Hematopoietic multipotent progenitor cell treated with erythropoietin and hydrocortisone succinate and interleukin-3 and kit ligand, for 15 days (in vitro differentiated cells): Measurements from ENCODE around the gene SORBS1.

Experiments used
- DNase-seq: peaks from one replicate; pipeline ENCODE4 v3.0.0-alpha.2; 2015; ENCODE audit warnings: low spot score

Gene SORBS1

GRCh38 chr10:95565336-95565735, 4.2 kb upstream of the SORBS1 start:
- DNase-seq, result no peak

GRCh38 chr10:95564291-95564690, 3.1 kb upstream of the SORBS1 start:
- DNase-seq, result no peak

GRCh38 chr10:95562341-95562965, 1.3 kb upstream of the SORBS1 start:
- no peak for DNase-seq

GRCh38 chr10:95561864-95562177, 650 bp upstream of the SORBS1 start:
- peak; percentile 18 for DNase-seq

- DNase-seq, result peak; percentile 46
These were observed 644 bp downstream of the SORBS1 start for GRCh38 chr10:95560278-95561176.

- no peak for DNase-seq
These were observed 1.3 kb downstream of the SORBS1 start for GRCh38 chr10:95559896-95560277.

GRCh38 chr10:95559471-95559870, 1.7 kb downstream of the SORBS1 start:
- DNase-seq, result no peak

- DNase-seq, result no peak
These were observed 2.4 kb downstream of the SORBS1 start for GRCh38 chr10:95558593-95559320.

GRCh38 chr10:95556994-95557767, 4.0 kb downstream of the SORBS1 start:
- no peak for DNase-seq

GRCh38 chr10:95553674-95554073, 7.5 kb downstream of the SORBS1 start:
- no peak for DNase-seq

- no peak for DNase-seq
These were observed 8.4 kb downstream of the SORBS1 start for GRCh38 chr10:95552679-95553342.

- no peak for DNase-seq
These were observed 11.0 kb downstream of the SORBS1 start for GRCh38 chr10:95550073-95550672.

- DNase-seq, result no peak
These were observed 13.3 kb downstream of the SORBS1 start for GRCh38 chr10:95547791-95548435.

GRCh38 chr10:95547197-95547596, 14.0 kb downstream of the SORBS1 start:
- no peak for DNase-seq

- DNase-seq, result no peak
These were observed 15.2 kb downstream of the SORBS1 start for GRCh38 chr10:95545981-95546380.

GRCh38 chr10:95544783-95545500, 16.2 kb downstream of the SORBS1 start:
- peak; percentile 27 for DNase-seq

- peak; percentile 27 for DNase-seq
These were observed 17.7 kb downstream of the SORBS1 start for GRCh38 chr10:95543459-95543858.

GRCh38 chr10:95542761-95543160, 18.4 kb downstream of the SORBS1 start:
- DNase-seq, result no peak

GRCh38 chr10:95542330-95542729, 18.8 kb downstream of the SORBS1 start:
- DNase-seq, result no peak

- no peak for DNase-seq
These were observed 20.6 kb downstream of the SORBS1 start for GRCh38 chr10:95540514-95541052.
